ENCODE results near the gene BACH2. TPM values are rescaled to one million over a fixed set of nuclear protein-coding genes. Genes with fewer than 3 reads are reported as not detected.

BACH2 gene
- total and polyA plus RNA-seq, 2 experiments from 2014 or later = 1.6 to 5.7 TPM

DNA sequence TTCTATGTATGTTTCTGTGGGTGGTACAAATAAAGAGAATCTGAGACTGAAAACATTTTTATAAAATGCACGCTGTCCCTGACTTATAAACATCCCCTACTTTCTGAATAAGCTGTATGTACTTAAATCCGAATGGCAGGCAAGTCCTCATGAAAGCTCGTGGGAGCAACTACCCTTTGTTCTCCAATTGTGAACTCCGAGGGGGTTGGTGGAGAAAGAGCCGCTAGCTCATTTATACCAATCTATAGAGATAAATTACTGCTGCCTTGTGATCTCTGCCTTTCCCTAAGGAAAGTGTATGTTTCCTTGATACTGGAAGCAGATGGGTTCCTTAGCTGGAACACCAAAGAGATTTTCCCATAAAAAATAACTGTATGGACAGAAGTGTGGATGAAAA is 317.9 kb downstream of the BACH2 start:
- Mint-ChIP-seq H3K4me1 (peaks cover 4% of the 10 kb centered on the region; the same call in 2 of the 3 replicates), H3K27ac (no peak overlapping the region), H3K36me3 (ENCODE audit: low read depth) (no peaks in the 10 kb centered on the region), H3K9me3 (no peaks in the 10 kb centered on the region), H3K4me3 (no peak overlapping the region), H3K27me3 (ENCODE audit: insufficient read depth, low read depth, poor library complexity) (no peaks in the 10 kb centered on the region)
- peaks cover 12% of the 10 kb centered on the region; the same call in 1 of the 2 replicates for H3K4me1 ChIP-seq (ENCODE audit: insufficient read depth)
- H3K79me2 ChIP-seq (replicated peaks; ENCODE audit: insufficient read depth) = no peaks in the 10 kb centered on the region
- DNase-seq (ENCODE audit: low spot score) (peak; percentile 27), ATAC-seq (peak; percentile 51; the same call in 2 of the 3 replicates)
- no peak overlapping the region for H2AFZ ChIP-seq
- TF ChIP-seq, protein P1, sequence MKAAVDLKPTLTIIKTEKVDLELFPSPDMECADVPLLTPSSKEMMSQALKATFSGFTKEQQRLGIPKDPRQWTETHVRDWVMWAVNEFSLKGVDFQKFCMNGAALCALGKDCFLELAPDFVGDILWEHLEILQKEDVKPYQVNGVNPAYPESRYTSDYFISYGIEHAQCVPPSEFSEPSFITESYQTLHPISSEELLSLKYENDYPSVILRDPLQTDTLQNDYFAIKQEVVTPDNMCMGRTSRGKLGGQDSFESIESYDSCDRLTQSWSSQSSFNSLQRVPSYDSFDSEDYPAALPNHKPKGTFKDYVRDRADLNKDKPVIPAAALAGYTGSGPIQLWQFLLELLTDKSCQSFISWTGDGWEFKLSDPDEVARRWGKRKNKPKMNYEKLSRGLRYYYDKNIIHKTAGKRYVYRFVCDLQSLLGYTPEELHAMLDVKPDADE (IDR thresholded peaks at IDR 0.05) = no peak
- TF ChIP-seq EZH2phosphoT487 (IDR thresholded peaks at IDR 0.05; ENCODE audit: unreplicated experiment) (no peak), POLR2AphosphoS5 (IDR thresholded peaks at IDR 0.05; ENCODE audit: low read depth) (no peak), ZNF114 (CRISPR knock-in tag; IDR thresholded peaks at IDR 0.05) (no peak), NANOG (IDR thresholded peaks at IDR 0.05; ENCODE audit: borderline replicate concordance) (no peak), EZH2 (IDR thresholded peaks at IDR 0.05; ENCODE audit: low read depth, unreplicated experiment) (no peak), JUNB (IDR thresholded peaks at IDR 0.05; ENCODE audit: unreplicated experiment) (no peak)
- TF ChIP-seq, protein P2, sequence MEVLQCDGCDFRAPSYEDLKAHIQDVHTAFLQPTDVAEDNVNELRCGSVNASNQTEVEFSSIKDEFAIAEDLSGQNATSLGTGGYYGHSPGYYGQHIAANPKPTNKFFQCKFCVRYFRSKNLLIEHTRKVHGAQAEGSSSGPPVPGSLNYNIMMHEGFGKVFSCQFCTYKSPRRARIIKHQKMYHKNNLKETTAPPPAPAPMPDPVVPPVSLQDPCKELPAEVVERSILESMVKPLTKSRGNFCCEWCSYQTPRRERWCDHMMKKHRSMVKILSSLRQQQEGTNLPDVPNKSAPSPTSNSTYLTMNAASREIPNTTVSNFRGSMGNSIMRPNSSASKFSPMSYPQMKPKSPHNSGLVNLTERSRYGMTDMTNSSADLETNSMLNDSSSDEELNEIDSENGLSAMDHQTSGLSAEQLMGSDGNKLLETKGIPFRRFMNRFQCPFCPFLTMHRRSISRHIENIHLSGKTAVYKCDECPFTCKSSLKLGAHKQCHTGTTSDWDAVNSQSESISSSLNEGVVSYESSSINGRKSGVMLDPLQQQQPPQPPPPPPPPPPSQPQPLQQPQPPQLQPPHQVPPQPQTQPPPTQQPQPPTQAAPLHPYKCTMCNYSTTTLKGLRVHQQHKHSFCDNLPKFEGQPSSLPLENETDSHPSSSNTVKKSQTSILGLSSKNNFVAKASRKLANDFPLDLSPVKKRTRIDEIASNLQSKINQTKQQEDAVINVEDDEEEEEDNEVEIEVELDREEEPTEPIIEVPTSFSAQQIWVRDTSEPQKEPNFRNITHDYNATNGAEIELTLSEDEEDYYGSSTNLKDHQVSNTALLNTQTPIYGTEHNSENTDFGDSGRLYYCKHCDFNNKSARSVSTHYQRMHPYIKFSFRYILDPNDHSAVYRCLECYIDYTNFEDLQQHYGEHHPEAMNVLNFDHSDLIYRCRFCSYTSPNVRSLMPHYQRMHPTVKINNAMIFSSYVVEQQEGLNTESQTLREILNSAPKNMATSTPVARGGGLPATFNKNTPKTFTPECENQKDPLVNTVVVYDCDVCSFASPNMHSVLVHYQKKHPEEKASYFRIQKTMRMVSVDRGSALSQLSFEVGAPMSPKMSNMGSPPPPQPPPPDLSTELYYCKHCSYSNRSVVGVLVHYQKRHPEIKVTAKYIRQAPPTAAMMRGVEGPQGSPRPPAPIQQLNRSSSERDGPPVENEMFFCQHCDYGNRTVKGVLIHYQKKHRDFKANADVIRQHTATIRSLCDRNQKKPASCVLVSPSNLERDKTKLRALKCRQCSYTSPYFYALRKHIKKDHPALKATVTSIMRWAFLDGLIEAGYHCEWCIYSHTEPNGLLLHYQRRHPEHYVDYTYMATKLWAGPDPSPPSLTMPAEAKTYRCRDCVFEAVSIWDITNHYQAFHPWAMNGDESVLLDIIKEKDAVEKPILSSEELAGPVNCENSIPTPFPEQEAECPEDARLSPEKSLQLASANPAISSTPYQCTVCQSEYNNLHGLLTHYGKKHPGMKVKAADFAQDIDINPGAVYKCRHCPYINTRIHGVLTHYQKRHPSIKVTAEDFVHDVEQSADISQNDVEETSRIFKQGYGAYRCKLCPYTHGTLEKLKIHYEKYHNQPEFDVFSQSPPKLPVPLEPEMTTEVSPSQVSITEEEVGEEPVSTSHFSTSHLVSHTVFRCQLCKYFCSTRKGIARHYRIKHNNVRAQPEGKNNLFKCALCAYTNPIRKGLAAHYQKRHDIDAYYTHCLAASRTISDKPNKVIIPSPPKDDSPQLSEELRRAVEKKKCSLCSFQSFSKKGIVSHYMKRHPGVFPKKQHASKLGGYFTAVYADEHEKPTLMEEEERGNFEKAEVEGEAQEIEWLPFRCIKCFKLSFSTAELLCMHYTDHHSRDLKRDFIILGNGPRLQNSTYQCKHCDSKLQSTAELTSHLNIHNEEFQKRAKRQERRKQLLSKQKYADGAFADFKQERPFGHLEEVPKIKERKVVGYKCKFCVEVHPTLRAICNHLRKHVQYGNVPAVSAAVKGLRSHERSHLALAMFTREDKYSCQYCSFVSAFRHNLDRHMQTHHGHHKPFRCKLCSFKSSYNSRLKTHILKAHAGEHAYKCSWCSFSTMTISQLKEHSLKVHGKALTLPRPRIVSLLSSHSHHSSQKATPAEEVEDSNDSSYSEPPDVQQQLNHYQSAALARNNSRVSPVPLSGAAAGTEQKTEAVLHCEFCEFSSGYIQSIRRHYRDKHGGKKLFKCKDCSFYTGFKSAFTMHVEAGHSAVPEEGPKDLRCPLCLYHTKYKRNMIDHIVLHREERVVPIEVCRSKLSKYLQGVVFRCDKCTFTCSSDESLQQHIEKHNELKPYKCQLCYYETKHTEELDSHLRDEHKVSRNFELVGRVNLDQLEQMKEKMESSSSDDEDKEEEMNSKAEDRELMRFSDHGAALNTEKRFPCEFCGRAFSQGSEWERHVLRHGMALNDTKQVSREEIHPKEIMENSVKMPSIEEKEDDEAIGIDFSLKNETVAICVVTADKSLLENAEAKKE (CRISPR knock-in tag; IDR thresholded peaks at IDR 0.05) = no peak
- H3K4me3 ChIP-seq = no peak overlapping the region
- no peaks in the 10 kb centered on the region for H3K27me3 ChIP-seq (ENCODE audit: insufficient read depth)
- no peak overlapping the region for H3K4me2 ChIP-seq
- no peaks in the 10 kb centered on the region for H4K20me1 ChIP-seq (replicated peaks; ENCODE audit: insufficient read depth)
- no peak overlapping the region for H3K27ac ChIP-seq (ENCODE audit: low read depth)
- H3K36me3 ChIP-seq (ENCODE audit: insufficient read depth) = no peaks in the 10 kb centered on the region
- H3F3A ChIP-seq (replicated peaks; ENCODE audit: low read depth) = no peaks in the 10 kb centered on the region
- no peaks in the 10 kb centered on the region for H3K9me2 ChIP-seq (ENCODE audit: insufficient read depth)

Data from GM23338 (cell line).